CD14-positive monocyte (primary cell): ENCODE data around the gene CDC42EP3. TPM values are rescaled to one million over a fixed set of nuclear protein-coding genes. Genes with fewer than 3 reads are reported as not detected.

Experiments used
- DNase-seq, 3 donors: peaks; one replicate each; pipeline ENCODE4 v3.0.0-alpha.2; 2011 to 2022
- H2AFZ ChIP-seq: 2 replicates; pipeline ENCODE4 v1.6.0; 2012; ENCODE audit warnings: mild to moderate bottlenecking, low read depth, low read length, inconsistent platforms; ENCODE audit not compliant: insufficient read depth, poor library complexity, severe bottlenecking
- H3K27ac ChIP-seq, 2 donors: 1 replicate in 1 of 2; 2 replicates in 1 of 2; pipeline ENCODE4 v1.5.1; 2012 to 2013; ENCODE audit warnings: low read length in 2 of 2, control low read depth in 1 of 2, inconsistent platforms in 1 of 2, low read depth in 1 of 2, mild to moderate bottlenecking in 1 of 2
- H3K27me3 ChIP-seq, 2 donors: one replicate each; pipeline versions ENCODE4 v1.6.0 to v1.6.1; 2011 to 2013; ENCODE audit warnings: low read length in 2 of 2; ENCODE audit not compliant: control insufficient read depth in 2 of 2, insufficient read depth in 2 of 2
- H3K36me3 ChIP-seq, 2 donors: replicated peaks in 1 of 2; 1 replicate in 1 of 2; 2 replicates in 1 of 2; pipeline versions ENCODE4 v1.5.1 to v1.6.1; 2012 to 2013; ENCODE audit warnings: low read length in 2 of 2, control low read depth in 1 of 2, inconsistent platforms in 1 of 2, mild to moderate bottlenecking in 1 of 2; ENCODE audit not compliant: insufficient read depth in 2 of 2, control insufficient read depth in 1 of 2
- H3K4me1 ChIP-seq, 2 donors: 1 replicate in 1 of 2; 2 replicates in 1 of 2; pipeline versions ENCODE4 v1.5.1 to v1.6.1; 2012 to 2013; ENCODE audit warnings: low read length in 2 of 2, control low read depth in 1 of 2, inconsistent platforms in 1 of 2, mild to moderate bottlenecking in 1 of 2, moderate library complexity in 1 of 2; ENCODE audit not compliant: insufficient read depth in 2 of 2, control insufficient read depth in 1 of 2
- H3K4me2 ChIP-seq: replicated peaks from 2 replicates; pipeline ENCODE3; 2012; ENCODE audit warnings: low read length, moderate library complexity, mild to moderate bottlenecking; ENCODE audit not compliant: poor library complexity, severe bottlenecking; ENCODE audit errors: extremely low read depth
- H3K4me3 ChIP-seq, 3 experiments: fragments of 200-600 bp in 1 of 3; sonication (generic) in 1 of 3; replicated peaks in 1 of 3; 1 replicate in 2 of 3; 2 replicates in 1 of 3; pipeline ENCODE4 v1.5.1; 2011 to 2013; ENCODE audit warnings: low read length in 3 of 3, mild to moderate bottlenecking in 3 of 3, control low read depth in 2 of 3, low read depth in 2 of 3, inconsistent platforms in 1 of 3, moderate library complexity in 1 of 3
- H3K79me2 ChIP-seq: 2 replicates; pipeline ENCODE4 v1.6.0; 2012; ENCODE audit warnings: mild to moderate bottlenecking, control low read depth, inconsistent platforms, low read length, moderate library complexity; ENCODE audit not compliant: insufficient read depth
- H3K9ac ChIP-seq: 2 replicates; pipeline ENCODE4 v1.6.0; 2017; ENCODE audit warnings: low read length, mild to moderate bottlenecking; ENCODE audit not compliant: insufficient read depth, poor library complexity, severe bottlenecking
- H3K9me3 ChIP-seq, 2 donors: replicated peaks in 1 of 2; 1 replicate in 1 of 2; 2 replicates in 1 of 2; pipeline versions ENCODE4 v1.5.1 to v1.6.1; 2012 to 2013; ENCODE audit warnings: low read length in 2 of 2, control low read depth in 1 of 2; ENCODE audit not compliant: control insufficient read depth in 1 of 2, insufficient read depth in 1 of 2
- H4K20me1 ChIP-seq: 2 replicates; pipeline ENCODE4 v1.6.0; 2012; ENCODE audit warnings: mild to moderate bottlenecking, low read length, control low read depth, moderate library complexity; ENCODE audit not compliant: insufficient read depth
- H3K27ac Mint-ChIP-seq, 7 donors: one replicate each; pipeline ENCODE4 v1.8.0; 2020; ENCODE audit warnings: mild to moderate bottlenecking in 7 of 7, mixed read lengths in 7 of 7, moderate library complexity in 6 of 7, inconsistent platforms in 2 of 7
- H3K27me3 Mint-ChIP-seq, 3 donors: one replicate each; pipeline ENCODE4 v1.8.0; 2021 to 2022; ENCODE audit warnings: low read depth in 3 of 3, mild to moderate bottlenecking in 3 of 3, mixed read lengths in 3 of 3, moderate library complexity in 3 of 3, inconsistent platforms in 1 of 3
- H3K36me3 Mint-ChIP-seq, 2 donors: one replicate each; pipeline ENCODE4 v1.8.0; 2020; ENCODE audit warnings: mixed read lengths in 2 of 2, inconsistent platforms in 1 of 2, mild to moderate bottlenecking in 1 of 2
- H3K4me1 Mint-ChIP-seq: one replicate; pipeline ENCODE4 v1.8.0; 2020; ENCODE audit warnings: mild to moderate bottlenecking, mixed read lengths
- H3K4me3 Mint-ChIP-seq, 2 donors: one replicate each; pipeline ENCODE4 v1.8.0; 2020; ENCODE audit warnings: mild to moderate bottlenecking in 2 of 2, mixed read lengths in 2 of 2, moderate library complexity in 1 of 2
- H3K9me3 Mint-ChIP-seq, 7 donors: one replicate each; pipeline ENCODE4 v1.8.0; 2020 to 2022; ENCODE audit warnings: mixed read lengths in 7 of 7, mild to moderate bottlenecking in 6 of 7, moderate library complexity in 6 of 7, inconsistent platforms in 2 of 7
- WGBS: methylation state at CpG from one replicate; pipeline ENCODE4 v1.1.5; 2013; ENCODE audit warnings: missing lambda C conversion rate; ENCODE audit not compliant: insufficient coverage; 5-methylcytosine and 5-hydroxymethylcytosine counted together
- intact Hi-C, 2 donors: fragments of 100-400 bp; cut with micrococcal nuclease; formaldehyde crosslinking; loops; one replicate each; pipeline versions ENCODE4 v1.15.0 to v1.15.1; 2023
- polyA plus RNA-seq, 3 donors: library from polyadenylated mRNA; depleted of rRNA in 1 of 3; unstranded in 2 of 3; stranded (reverse) in 1 of 3; fragments of 300-500 nt in 2 of 3; fragments of >200 nt in 1 of 3; fragmentation: Illumina TruSeq in 2 of 3; gene quantifications; 1 replicate in 2 of 3; 2 replicates in 1 of 3; pipeline ENCODE4 v1.2.3, GENCODE V29; 2012 to 2021
- TF ChIP-seq, protein P1 (sequence below): fragments of 200-600 bp; IDR thresholded peaks from one replicate; pipeline ENCODE4 v1.8.0; 2022; ENCODE audit warnings: antibody characterized with exemption, mild to moderate bottlenecking

CDC42EP3 gene
- polyA plus RNA-seq, 3 donors, result 179 to 272 (median 249) TPM

DNA sequence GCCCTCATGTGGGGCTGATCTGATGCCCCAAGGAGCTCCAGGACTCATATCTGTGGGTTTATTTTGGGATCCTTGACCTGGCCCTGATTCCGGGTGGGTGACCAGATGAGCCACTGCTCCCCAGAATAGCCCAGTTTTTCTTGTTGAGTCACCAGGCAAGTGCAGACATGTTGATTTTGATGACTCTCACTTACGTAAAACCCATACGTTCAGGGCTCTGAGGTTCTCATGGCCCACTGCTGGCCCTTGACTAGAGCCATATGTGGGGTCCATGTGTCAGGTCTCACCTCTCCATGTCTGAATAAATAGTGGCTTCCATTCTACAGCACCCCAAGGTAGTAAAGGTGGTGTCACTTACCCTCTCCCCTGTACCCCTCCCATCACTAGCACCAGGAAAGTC is 41.9 kb downstream of the CDC42EP3 start:
- WGBS, result 100% methylated on average over 1 of the region's 3 CpGs
- no peak overlapping the region for H3K9ac ChIP-seq
- peaks cover 24 to 44% of the 10 kb centered on the region in 2 donors for H3K4me1 ChIP-seq
- H3K27ac ChIP-seq, result no peak overlapping the region
- TF ChIP-seq, protein P1, sequence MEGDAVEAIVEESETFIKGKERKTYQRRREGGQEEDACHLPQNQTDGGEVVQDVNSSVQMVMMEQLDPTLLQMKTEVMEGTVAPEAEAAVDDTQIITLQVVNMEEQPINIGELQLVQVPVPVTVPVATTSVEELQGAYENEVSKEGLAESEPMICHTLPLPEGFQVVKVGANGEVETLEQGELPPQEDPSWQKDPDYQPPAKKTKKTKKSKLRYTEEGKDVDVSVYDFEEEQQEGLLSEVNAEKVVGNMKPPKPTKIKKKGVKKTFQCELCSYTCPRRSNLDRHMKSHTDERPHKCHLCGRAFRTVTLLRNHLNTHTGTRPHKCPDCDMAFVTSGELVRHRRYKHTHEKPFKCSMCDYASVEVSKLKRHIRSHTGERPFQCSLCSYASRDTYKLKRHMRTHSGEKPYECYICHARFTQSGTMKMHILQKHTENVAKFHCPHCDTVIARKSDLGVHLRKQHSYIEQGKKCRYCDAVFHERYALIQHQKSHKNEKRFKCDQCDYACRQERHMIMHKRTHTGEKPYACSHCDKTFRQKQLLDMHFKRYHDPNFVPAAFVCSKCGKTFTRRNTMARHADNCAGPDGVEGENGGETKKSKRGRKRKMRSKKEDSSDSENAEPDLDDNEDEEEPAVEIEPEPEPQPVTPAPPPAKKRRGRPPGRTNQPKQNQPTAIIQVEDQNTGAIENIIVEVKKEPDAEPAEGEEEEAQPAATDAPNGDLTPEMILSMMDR, result no peak
- H3K27ac Mint-ChIP-seq, result peak overlapping the region in 3 of 7 donors; percentile 19 to 63 (median 46)
- H3K36me3 Mint-ChIP-seq, result peaks cover 1 to 10% of the 10 kb centered on the region in 2 donors
- no peaks in the 10 kb centered on the region for H3K79me2 ChIP-seq
- H2AFZ ChIP-seq, result no peak overlapping the region
- H3K27me3 ChIP-seq, result no peaks in the 10 kb centered on the region
- H4K20me1 ChIP-seq, result no peaks in the 10 kb centered on the region
- no peak overlapping the region for H3K4me3 Mint-ChIP-seq
- peaks cover 0 to 2% (median 0%) of the 10 kb centered on the region in 7 donors for H3K9me3 Mint-ChIP-seq
- H3K36me3 ChIP-seq, result no peaks in the 10 kb centered on the region
- DNase-seq, result peak in 1 of 3 donors; percentile 47
- H3K9me3 ChIP-seq, result no peaks in the 10 kb centered on the region
- intact Hi-C loops, result no loop called here
- H3K4me1 Mint-ChIP-seq, result peaks cover 43% of the 10 kb centered on the region
- no peak overlapping the region for H3K4me2 ChIP-seq
- H3K4me3 ChIP-seq, result no peak overlapping the region
- peaks cover 0 to 1% (median 1%) of the 10 kb centered on the region in 3 donors for H3K27me3 Mint-ChIP-seq

DNA sequence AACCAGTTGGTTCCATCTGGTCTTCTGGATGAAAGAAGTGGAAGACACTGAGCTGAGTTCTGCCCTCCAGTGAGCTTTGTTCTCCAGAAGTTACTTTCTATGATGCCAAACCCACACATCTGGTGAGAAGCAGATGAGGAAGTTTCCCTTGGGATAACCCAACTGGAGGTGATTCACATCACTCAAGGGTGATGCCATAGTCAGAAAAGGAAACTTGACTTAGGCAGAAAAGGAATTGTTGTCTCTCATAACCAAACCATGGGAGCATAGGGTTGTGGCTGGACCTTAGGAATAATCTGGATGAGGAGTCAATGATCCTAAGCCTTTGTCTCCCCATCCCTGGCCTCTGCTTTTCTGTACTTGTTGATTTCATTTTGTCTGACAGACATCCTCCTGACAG is 43.7 kb downstream of the CDC42EP3 start:
- no peak overlapping the region for H3K27ac ChIP-seq
- H4K20me1 ChIP-seq, result no peaks in the 10 kb centered on the region
- intact Hi-C loops, result no loop called here
- H3K9ac ChIP-seq, result no peak overlapping the region
- H3K36me3 ChIP-seq, result no peaks in the 10 kb centered on the region
- H3K4me3 Mint-ChIP-seq, result no peak overlapping the region
- H3K9me3 ChIP-seq, result no peaks in the 10 kb centered on the region
- H3K27ac Mint-ChIP-seq, result no peak overlapping the region
- H3K4me1 Mint-ChIP-seq, result peaks cover 49% of the 10 kb centered on the region
- H3K9me3 Mint-ChIP-seq, result no peaks in the 10 kb centered on the region
- peaks cover 0 to 4% (median 1%) of the 10 kb centered on the region in 3 donors for H3K27me3 Mint-ChIP-seq
- DNase-seq, result peak in 1 of 3 donors; percentile 62
- TF ChIP-seq, protein P1, result no peak
- H3K4me3 ChIP-seq, result no peak overlapping the region
- no peaks in the 10 kb centered on the region for H3K27me3 ChIP-seq
- no peak overlapping the region for H3K4me2 ChIP-seq
- no peak overlapping the region for H2AFZ ChIP-seq
- H3K36me3 Mint-ChIP-seq, result peaks cover 4 to 10% of the 10 kb centered on the region in 2 donors
- H3K79me2 ChIP-seq, result no peaks in the 10 kb centered on the region
- peaks cover 23 to 48% of the 10 kb centered on the region in 2 donors for H3K4me1 ChIP-seq
